Measurements from ENCODE around the gene SIX4.
"Not testable (repeated sequence)": the region's sequence is repeated elsewhere in the genome, so short reads cannot be mapped to it uniquely, and the experiment has no call there.

SIX4 gene

GRCh38 chr14:60723907-60724618 lies at the start of gene SIX4:
Gene SIX4, minus strand, starts transcription at chr14:60724351. Its CDS starts 277 bp downstream, at chr14:60724074.
- no peak for DNase-seq (ENCODE audit: low read depth)

GRCh38 chr14:60773558-60773957 lies 49.4 kb upstream of the SIX4 start:
- DNase-seq (ENCODE audit: low read depth), result no peak

GRCh38 chr14:60771117-60771516 lies 47.0 kb upstream of the SIX4 start:
- DNase-seq (ENCODE audit: low read depth), result no peak

- DNase-seq (ENCODE audit: low read depth), result no peak
These were observed 44.5 kb upstream of the SIX4 start for GRCh38 chr14:60768602-60769001.

- DNase-seq (ENCODE audit: low read depth), result no peak
These were observed 36.7 kb upstream of the SIX4 start for GRCh38 chr14:60760644-60761364.

GRCh38 chr14:60760209-60760608 lies 36.1 kb upstream of the SIX4 start:
- DNase-seq (ENCODE audit: low read depth), result no peak

GRCh38 chr14:60758885-60759284 lies 34.7 kb upstream of the SIX4 start:
- DNase-seq (ENCODE audit: low read depth), result no peak

- DNase-seq (ENCODE audit: low read depth), result no peak
These were observed 33.4 kb upstream of the SIX4 start for GRCh38 chr14:60757567-60758002.

GRCh38 chr14:60756847-60757246 lies 32.7 kb upstream of the SIX4 start:
- no peak for DNase-seq (ENCODE audit: low read depth)

GRCh38 chr14:60753264-60754119 lies 29.3 kb upstream of the SIX4 start:
- DNase-seq (ENCODE audit: low read depth), result peak; percentile 7

GRCh38 chr14:60744566-60744965 lies 20.4 kb upstream of the SIX4 start:
- DNase-seq (ENCODE audit: low read depth), result no peak

GRCh38 chr14:60738843-60739508 lies 14.8 kb upstream of the SIX4 start:
- DNase-seq (ENCODE audit: low read depth), result no peak

GRCh38 chr14:60736494-60736893 lies 12.3 kb upstream of the SIX4 start:
- DNase-seq (ENCODE audit: low read depth), result no peak

- DNase-seq (ENCODE audit: low read depth), result no peak
These were observed 11.3 kb upstream of the SIX4 start for GRCh38 chr14:60735416-60735815.

- peak; percentile 62 for DNase-seq (ENCODE audit: low read depth)
These were observed 10.5 kb upstream of the SIX4 start, which contains the start of gene MNAT1 for GRCh38 chr14:60734465-60735242. Gene MNAT1, plus strand, starts transcription at chr14:60734761. Its CDS starts 102 bp downstream, at chr14:60734863.

- DNase-seq (ENCODE audit: low read depth), result no peak
These were observed 8.8 kb upstream of the SIX4 start for GRCh38 chr14:60732840-60733483.

- DNase-seq (ENCODE audit: low read depth), result not testable (repeated sequence)
These were observed 7.1 kb upstream of the SIX4 start for GRCh38 chr14:60731291-60731690.

- DNase-seq (ENCODE audit: low read depth), result no peak
These were observed 840 bp downstream of the SIX4 start for GRCh38 chr14:60723116-60723906.

GRCh38 chr14:60722357-60723115 lies 1.6 kb downstream of the SIX4 start:
- no peak for DNase-seq (ENCODE audit: low read depth)

Data from activated T-cell treated with anti-CD3 and anti-CD28 coated beads for 1 hour (primary cell).